Panc1 (cell line): ENCODE results near the gene COMMD8. TPM values are rescaled to one million over a fixed set of nuclear protein-coding genes. Genes with fewer than 3 reads are reported as not detected.

Experiments
- ATAC-seq: fragments of 200-7000 bp; cut with Tn5 transposase; 2 replicates; pipeline ENCODE4 v1.9.1; 2020; ENCODE audit warnings: mild to moderate bottlenecking, moderate library complexity
- BruUV-seq: library from RNA; stranded (reverse); fragments of 400-500 nt; replicated peaks from 2 replicates; lab custom pipeline; 2021; lab: Mats Ljungman, UMichigan
- CTCF ChIA-PET: fragments of 300-600 bp; sonication (Branson Sonifier 250); formaldehyde crosslinking; loops from one replicate; lab custom pipeline; 2022; ENCODE audit warnings: antibody characterized with exemption; lab: Charles Lee
- POLR2A ChIA-PET: fragments of 300-600 bp; sonication (Branson Sonifier 250); formaldehyde crosslinking; loops from one replicate; lab custom pipeline; 2022; ENCODE audit warnings: antibody characterized with exemption; lab: Charles Lee
- DNase-seq: peaks from one replicate; pipeline ENCODE4 v3.0.0-alpha.2; 2010; ENCODE audit warnings: low read depth, low spot score
- H3K27ac ChIP-seq: 2 replicates; pipeline ENCODE4 v1.5.1; 2011; ENCODE audit warnings: mild to moderate bottlenecking, low read length, inconsistent platforms
- H3K27me3 ChIP-seq: fragments of 200-500 bp; sonication (Bioruptor generic); 2 replicates; pipeline ENCODE4 v1.6.0; 2014; ENCODE audit warnings: low read length, inconsistent platforms; ENCODE audit not compliant: control insufficient read depth, insufficient read depth
- H3K36me3 ChIP-seq: fragments of 200-500 bp; sonication (Bioruptor generic); 2 replicates; pipeline ENCODE4 v1.5.1; 2014; ENCODE audit warnings: inconsistent platforms, mild to moderate bottlenecking, low read length, moderate library complexity; ENCODE audit not compliant: control insufficient read depth, insufficient read depth
- H3K4me1 ChIP-seq: 2 replicates; pipeline ENCODE4 v1.5.1; 2011; ENCODE audit warnings: inconsistent platforms, mild to moderate bottlenecking, low read length, moderate library complexity; ENCODE audit not compliant: control insufficient read depth, insufficient read depth
- H3K4me3 ChIP-seq, 2 experiments: 2 replicates each; pipeline ENCODE4 v1.5.1; 2011 to 2012; ENCODE audit warnings: low read depth in 2 of 2, low read length in 2 of 2, mild to moderate bottlenecking in 2 of 2, inconsistent platforms in 1 of 2, moderate library complexity in 1 of 2
- H3K9me3 ChIP-seq: fragments of 200-500 bp; sonication (Bioruptor generic); 2 replicates; pipeline ENCODE4 v1.5.1; 2014; ENCODE audit warnings: low read depth, mild to moderate bottlenecking, inconsistent platforms, low read length, moderate library complexity; ENCODE audit not compliant: control insufficient read depth, insufficient read depth
- POLR2AphosphoS5 ChIP-seq: IDR thresholded peaks from 2 replicates; pipeline ENCODE4 v1.6.1; 2012; ENCODE audit warnings: mild to moderate bottlenecking, low read depth, low read length, moderate library complexity
- SIN3A ChIP-seq: IDR thresholded peaks from 2 replicates; pipeline ENCODE4 v1.6.1; 2012; ENCODE audit warnings: low read depth, mild to moderate bottlenecking, low read length, moderate library complexity, borderline replicate concordance; ENCODE audit not compliant: insufficient read depth
- TCF7L2 ChIP-seq: IDR thresholded peaks from 2 replicates; pipeline ENCODE4 v1.6.1; 2011; ENCODE audit warnings: mild to moderate bottlenecking, low read depth, low read length, inconsistent platforms
- in situ Hi-C: cut with HindIII; loops from 2 replicates; pipeline ENCODE4 v1.10.0; 2016; ENCODE audit warnings: low sequenced_read_pairs, low pct_unique_long_range_greater_than_20kb
- intact Hi-C: fragments of 100-400 bp; cut with micrococcal nuclease; formaldehyde crosslinking; loops from one replicate; pipeline ENCODE4 v1.10.0; 2022; ENCODE audit not compliant: unreplicated experiment
- total RNA-seq: library from RNA; stranded (reverse); gene quantifications from one replicate; pipeline ENCODE4 v1.2.1, GENCODE V29; 2021; ENCODE audit not compliant: unreplicated experiment
- TF ChIP-seq, protein P1 (sequence below), 2 experiments: IDR thresholded peaks; 2 replicates each; pipeline ENCODE4 v1.6.1; 2011 to 2012; ENCODE audit warnings: low read depth in 2 of 2, control low read depth in 1 of 2, low read length in 1 of 2, mild to moderate bottlenecking in 1 of 2, moderate library complexity in 1 of 2; ENCODE audit not compliant: insufficient read depth in 1 of 2
- TF ChIP-seq, protein P2 (sequence below): fragments of 450-650 bp; IDR thresholded peaks from 2 replicates; pipeline ENCODE4 v1.5.1; 2017; ENCODE audit warnings: mild to moderate bottlenecking

COMMD8 gene
- total RNA-seq, 1 experiment from 2014 or later: 22.0 TPM

DNA sequence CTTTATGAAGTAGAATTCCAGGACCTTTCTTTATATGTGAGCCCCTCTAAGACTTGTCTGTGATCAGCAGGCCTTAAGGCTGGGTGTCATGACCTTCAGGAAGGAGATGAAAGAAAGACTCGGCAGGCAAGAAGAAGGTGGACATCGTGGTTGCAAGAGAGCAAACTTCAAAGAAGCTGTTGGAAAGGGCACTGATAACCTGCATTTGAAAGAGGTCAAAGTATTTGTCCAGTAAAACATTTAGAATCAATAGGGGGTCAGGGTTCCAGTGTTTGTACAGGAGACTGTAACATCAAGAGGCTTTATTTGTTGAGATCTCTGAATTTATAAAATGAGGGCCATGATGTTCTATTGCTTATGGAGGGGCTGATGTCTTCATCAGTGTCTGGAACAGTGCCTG, 44.2 kb downstream of the COMMD8 start:
- ChIA-PET POLR2A (no interaction called here), CTCF (no interaction called here)
- Histone ChIP-seq H3K27me3 (no peaks in the 10 kb centered on the region), H3K4me1 (no peaks in the 10 kb centered on the region), H3K4me3 (no peak overlapping the region), H3K36me3 (no peaks in the 10 kb centered on the region), H3K27ac (no peak overlapping the region), H3K9me3 (no peaks in the 10 kb centered on the region)
- ATAC-seq (no peak), DNase-seq (no peak)
- no TSS peak for BruUV-seq
- intact Hi-C loops: no loop called here
- in situ Hi-C loops: no loop called here
- TF ChIP-seq TCF7L2 (no peak), SIN3A (no peak)
- TF ChIP-seq, protein P1, sequence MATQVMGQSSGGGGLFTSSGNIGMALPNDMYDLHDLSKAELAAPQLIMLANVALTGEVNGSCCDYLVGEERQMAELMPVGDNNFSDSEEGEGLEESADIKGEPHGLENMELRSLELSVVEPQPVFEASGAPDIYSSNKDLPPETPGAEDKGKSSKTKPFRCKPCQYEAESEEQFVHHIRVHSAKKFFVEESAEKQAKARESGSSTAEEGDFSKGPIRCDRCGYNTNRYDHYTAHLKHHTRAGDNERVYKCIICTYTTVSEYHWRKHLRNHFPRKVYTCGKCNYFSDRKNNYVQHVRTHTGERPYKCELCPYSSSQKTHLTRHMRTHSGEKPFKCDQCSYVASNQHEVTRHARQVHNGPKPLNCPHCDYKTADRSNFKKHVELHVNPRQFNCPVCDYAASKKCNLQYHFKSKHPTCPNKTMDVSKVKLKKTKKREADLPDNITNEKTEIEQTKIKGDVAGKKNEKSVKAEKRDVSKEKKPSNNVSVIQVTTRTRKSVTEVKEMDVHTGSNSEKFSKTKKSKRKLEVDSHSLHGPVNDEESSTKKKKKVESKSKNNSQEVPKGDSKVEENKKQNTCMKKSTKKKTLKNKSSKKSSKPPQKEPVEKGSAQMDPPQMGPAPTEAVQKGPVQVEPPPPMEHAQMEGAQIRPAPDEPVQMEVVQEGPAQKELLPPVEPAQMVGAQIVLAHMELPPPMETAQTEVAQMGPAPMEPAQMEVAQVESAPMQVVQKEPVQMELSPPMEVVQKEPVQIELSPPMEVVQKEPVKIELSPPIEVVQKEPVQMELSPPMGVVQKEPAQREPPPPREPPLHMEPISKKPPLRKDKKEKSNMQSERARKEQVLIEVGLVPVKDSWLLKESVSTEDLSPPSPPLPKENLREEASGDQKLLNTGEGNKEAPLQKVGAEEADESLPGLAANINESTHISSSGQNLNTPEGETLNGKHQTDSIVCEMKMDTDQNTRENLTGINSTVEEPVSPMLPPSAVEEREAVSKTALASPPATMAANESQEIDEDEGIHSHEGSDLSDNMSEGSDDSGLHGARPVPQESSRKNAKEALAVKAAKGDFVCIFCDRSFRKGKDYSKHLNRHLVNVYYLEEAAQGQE (IDR thresholded peaks at IDR 0.05; ENCODE audit: insufficient read depth in 1 of 2, low read depth in 2 of 2, low read length in 1 of 2): no peak
- TF ChIP-seq, protein P2, sequence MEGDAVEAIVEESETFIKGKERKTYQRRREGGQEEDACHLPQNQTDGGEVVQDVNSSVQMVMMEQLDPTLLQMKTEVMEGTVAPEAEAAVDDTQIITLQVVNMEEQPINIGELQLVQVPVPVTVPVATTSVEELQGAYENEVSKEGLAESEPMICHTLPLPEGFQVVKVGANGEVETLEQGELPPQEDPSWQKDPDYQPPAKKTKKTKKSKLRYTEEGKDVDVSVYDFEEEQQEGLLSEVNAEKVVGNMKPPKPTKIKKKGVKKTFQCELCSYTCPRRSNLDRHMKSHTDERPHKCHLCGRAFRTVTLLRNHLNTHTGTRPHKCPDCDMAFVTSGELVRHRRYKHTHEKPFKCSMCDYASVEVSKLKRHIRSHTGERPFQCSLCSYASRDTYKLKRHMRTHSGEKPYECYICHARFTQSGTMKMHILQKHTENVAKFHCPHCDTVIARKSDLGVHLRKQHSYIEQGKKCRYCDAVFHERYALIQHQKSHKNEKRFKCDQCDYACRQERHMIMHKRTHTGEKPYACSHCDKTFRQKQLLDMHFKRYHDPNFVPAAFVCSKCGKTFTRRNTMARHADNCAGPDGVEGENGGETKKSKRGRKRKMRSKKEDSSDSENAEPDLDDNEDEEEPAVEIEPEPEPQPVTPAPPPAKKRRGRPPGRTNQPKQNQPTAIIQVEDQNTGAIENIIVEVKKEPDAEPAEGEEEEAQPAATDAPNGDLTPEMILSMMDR: no peak

DNA sequence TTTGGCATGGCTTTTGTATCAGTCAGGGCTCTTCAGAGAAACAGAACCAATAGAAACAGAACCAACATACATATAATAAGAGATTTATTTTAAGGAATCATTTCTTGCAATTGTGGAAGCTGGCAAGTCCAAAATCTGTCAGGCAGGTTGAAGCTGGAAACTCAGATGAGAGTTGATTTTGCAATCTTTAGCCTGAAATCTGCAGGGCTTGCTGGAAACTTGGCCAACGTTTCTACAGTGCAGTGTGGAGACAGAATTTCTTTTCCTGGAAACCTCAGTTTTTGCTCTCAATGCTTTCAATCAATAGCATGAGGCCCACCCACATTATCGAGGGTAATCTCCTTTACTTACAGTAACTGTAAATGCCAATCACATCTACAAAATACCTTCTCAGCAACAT, 45.4 kb downstream of the COMMD8 start:
- ChIA-PET POLR2A (no interaction called here), CTCF (no interaction called here)
- Histone ChIP-seq H3K27ac (no peak overlapping the region), H3K27me3 (no peaks in the 10 kb centered on the region), H3K4me1 (no peaks in the 10 kb centered on the region), H3K9me3 (no peaks in the 10 kb centered on the region), H3K4me3 (no peak overlapping the region), H3K36me3 (no peaks in the 10 kb centered on the region)
- no peak for TF ChIP-seq TCF7L2
- no peak for TF ChIP-seq SIN3A
- TF ChIP-seq, protein P1 (IDR thresholded peaks at IDR 0.05; ENCODE audit: insufficient read depth in 1 of 2, low read depth in 2 of 2, low read length in 1 of 2): no peak
- TF ChIP-seq POLR2AphosphoS5: no peak
- TF ChIP-seq, protein P2: no peak
- ATAC-seq (no peak), DNase-seq (no peak)
- intact Hi-C loops (no loop called here), in situ Hi-C loops (no loop called here)
- BruUV-seq: no TSS peak
